AG09319 (cell line): ENCODE data around the gene TGFBR2.

Experiments used
- DNase-seq: peaks from one replicate; pipeline ENCODE4 v3.0.0-alpha.2; 2010; ENCODE audit warnings: low read depth; ENCODE audit errors: extremely low read depth
- CTCF ChIP-seq: IDR thresholded peaks from 2 replicates; pipeline ENCODE4 v1.5.1; 2011; ENCODE audit warnings: low read depth, mild to moderate bottlenecking, inconsistent platforms, low read length, moderate library complexity

The TGFBR2 gene

DNA sequence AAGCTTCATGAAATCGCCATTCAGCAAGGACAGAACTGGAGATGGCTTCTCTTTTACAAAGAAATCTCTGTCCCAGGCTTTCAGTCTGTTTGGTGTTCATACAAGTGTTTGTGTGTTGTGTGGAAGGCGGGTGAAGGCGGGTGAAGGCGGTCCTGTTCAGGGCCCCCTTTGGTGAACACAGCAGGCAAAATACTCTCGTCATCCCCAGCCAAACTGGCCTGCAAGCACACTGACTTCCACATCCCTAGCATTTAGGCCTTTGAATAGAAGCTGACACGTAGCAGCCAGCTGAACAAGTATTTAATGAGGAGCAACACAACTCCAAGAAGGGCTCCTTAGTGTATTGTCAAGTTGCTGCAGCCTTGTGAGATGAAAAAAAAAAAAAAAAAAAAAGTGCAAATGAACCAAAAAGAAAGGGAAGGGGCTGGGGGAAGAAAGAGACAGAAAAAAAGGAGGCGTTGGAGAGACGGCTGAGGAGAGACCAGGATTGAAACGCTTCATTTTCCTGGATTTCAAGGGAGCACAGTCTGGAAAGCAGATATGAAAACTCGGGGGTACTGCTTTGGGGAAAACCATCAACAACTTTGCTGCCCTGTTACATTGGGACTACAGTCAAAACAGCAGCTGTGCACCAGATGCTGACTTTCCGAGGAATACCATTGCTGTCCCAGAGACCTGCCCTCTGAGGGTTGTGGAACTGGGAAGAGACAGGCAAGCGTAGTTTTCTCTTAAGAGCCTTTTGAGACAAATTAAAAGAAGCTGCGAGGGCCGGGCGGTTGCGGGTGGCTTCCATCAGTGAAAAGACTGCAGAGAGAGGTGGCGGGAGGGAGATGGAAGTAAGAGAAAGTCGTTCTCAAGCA, 74.6 kb downstream of the TGFBR2 start:
- TF ChIP-seq CTCF = no peak
- peak; percentile 71 for DNase-seq

DNA sequence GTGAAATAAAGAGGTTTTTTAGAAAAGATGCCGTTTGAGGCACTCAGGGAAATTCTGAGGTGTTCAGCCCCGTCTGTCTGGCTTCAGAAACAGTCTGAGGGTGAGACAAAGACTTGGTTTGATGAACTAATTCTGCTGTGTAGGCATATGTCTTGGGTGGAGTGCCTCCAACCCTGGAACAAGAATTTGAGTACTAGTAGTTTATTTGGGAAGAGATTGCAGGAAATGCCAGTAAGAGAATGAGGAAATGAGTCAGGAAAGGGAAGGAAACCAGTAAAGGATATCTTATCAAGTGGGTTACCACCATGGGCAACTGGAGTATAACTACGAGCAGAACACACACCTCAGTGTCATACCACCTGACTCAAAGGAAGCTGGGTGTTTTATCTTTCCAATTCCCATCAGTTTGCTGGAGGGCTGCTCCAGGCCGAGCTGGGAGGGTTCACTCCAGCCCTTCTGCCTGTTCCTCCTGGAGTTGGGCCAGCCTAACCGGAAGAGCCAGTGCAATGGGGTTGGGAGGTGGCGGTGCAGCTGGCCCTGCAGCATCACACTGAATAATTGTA, 75.3 kb downstream of the TGFBR2 start:
- no peak for DNase-seq
- no peak for TF ChIP-seq CTCF

GRCh38 chr3:30682434-30683155, 76.2 kb downstream of the TGFBR2 start:
- DNase-seq = no peak
- TF ChIP-seq CTCF = no peak

DNA sequence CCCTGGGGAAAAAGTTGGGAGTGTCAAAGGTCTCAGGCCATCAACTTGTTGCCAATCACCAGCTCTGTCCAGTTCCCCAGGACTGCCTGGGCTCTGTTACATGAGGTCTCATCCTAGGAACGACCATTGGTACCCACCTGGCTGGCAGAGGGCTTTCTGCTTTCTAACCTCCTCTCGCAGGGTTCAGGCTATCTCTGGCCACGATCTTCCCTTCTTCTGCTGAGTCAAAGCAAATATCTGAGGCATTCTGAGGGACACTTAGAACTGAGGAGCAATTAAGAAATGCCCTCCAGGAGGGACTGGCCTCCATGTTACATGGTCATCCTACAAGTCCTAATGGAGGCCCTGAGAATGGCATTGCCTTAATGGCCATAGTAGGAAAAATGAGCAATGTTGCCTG, 77.4 kb downstream of the TGFBR2 start:
- no peak for TF ChIP-seq CTCF
- DNase-seq = no peak

DNA sequence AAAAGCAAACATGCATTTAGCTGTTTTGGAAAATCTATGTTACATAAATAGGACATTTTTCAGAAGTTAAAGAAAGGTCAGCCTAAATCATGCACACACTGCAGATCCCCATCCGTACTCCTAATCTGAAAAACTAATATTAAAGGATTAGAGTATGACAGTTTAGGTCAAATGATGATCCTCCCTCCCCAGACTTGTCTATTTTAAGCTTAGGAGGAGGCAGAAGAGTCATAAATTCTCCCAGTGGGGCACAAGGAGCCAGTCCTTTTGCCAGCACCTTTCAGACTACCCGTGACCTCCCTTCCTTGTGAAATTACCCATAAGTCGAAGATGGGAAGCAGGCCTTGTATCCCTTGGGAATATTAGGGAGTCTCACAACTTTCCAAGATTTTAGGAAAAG, 78.0 kb downstream of the TGFBR2 start:
- no peak for TF ChIP-seq CTCF
- no peak for DNase-seq

GRCh38 chr3:30685267-30685667, 78.9 kb downstream of the TGFBR2 start:
- DNase-seq = no peak
- TF ChIP-seq CTCF = no peak

GRCh38 chr3:30686176-30686575, 79.8 kb downstream of the TGFBR2 start:
- TF ChIP-seq CTCF = no peak
- DNase-seq = no peak
